ENCODE measurements around the gene SMPD3.

DNA sequence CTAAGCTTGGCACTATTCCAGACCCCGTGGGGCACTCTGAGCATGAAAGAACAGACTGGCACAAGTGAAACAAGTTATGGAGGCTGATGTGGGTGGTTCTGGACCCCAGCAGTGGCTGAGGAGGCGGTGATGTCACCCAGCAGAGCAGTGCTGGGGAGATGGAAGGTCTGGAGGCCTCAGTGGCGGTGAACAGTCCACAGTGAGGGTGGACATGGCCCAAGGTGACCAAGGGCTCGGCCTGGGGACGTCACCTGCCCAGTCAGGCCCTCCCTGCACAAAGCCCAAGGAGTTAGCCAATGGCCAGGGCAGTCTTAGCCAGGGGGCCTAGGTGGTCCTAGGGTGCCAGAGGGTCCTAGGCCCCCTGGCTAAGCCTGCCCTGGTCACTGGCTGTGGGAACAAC is 24.5 kb downstream of the SMPD3 start:
- TF ChIP-seq, protein P1, sequence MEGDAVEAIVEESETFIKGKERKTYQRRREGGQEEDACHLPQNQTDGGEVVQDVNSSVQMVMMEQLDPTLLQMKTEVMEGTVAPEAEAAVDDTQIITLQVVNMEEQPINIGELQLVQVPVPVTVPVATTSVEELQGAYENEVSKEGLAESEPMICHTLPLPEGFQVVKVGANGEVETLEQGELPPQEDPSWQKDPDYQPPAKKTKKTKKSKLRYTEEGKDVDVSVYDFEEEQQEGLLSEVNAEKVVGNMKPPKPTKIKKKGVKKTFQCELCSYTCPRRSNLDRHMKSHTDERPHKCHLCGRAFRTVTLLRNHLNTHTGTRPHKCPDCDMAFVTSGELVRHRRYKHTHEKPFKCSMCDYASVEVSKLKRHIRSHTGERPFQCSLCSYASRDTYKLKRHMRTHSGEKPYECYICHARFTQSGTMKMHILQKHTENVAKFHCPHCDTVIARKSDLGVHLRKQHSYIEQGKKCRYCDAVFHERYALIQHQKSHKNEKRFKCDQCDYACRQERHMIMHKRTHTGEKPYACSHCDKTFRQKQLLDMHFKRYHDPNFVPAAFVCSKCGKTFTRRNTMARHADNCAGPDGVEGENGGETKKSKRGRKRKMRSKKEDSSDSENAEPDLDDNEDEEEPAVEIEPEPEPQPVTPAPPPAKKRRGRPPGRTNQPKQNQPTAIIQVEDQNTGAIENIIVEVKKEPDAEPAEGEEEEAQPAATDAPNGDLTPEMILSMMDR (conservative IDR thresholded peaks at IDR 0.05; ENCODE audit: low read depth, low read length), result no peak
- TF ChIP-seq EZH2 (IDR thresholded peaks at IDR 0.05; ENCODE audit: borderline replicate concordance, low read depth, low read length, poor library complexity, severe bottlenecking), result no peak
